NCI-H524 (cell line): ENCODE measurements around the gene GSE1.

Experiments used
- DNase-seq, 2 experiments: peaks; one replicate each; lab custom pipeline; 2025; lab: John Stamatoyannopoulos, UW

Gene GSE1

DNA sequence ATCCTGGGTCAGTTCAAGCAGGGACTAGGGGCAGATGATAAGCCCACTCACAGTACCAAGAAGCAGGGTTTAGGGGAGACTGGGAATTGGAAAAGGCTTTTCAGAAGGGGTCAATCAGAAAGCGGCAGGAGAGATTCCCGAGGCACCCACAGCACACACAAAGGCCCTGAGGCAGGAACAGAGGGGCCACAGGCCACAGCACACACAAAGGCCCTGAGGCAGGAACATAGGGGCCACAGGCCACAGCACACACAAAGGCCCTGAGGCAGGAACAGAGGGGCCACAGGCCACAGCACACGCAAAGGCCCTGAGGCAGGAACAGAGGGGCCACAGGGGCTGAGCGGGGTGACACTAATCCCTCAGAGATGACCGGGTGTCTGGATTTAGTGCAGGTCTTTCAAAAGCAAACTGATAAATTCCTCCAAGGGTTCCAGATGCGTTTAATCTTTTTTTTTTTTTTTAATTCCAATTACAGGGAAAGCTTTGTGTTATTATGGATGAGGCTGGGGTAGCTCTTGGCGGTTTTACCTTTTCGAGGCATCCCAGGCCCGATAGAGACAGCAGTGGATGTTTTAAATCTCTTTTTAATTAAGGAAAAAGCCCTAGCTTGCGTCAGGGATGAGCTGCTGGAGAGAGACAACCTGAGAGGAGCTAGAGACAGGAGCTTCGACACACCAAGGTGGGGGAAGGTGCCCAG, 106.6 kb downstream of the GSE1 start:
- DNase-seq, result no peak

DNA sequence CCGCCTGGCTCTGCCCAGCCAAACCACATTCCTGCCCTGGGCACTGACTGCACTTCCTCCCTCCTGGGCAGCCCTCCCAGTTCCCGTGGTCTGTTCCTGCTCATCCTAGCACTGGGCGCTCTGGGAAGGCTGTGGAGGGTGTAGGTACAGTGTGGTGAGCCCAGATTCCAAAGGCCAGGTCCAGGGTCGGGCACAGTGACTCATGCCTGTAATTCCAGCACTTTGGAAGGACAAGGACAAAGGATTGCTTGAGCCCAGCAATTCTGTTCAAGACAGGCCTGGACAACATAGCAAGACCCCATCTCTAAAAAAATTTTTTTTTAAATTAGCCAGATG, 107.1 kb downstream of the GSE1 start:
- no peak for DNase-seq

DNA sequence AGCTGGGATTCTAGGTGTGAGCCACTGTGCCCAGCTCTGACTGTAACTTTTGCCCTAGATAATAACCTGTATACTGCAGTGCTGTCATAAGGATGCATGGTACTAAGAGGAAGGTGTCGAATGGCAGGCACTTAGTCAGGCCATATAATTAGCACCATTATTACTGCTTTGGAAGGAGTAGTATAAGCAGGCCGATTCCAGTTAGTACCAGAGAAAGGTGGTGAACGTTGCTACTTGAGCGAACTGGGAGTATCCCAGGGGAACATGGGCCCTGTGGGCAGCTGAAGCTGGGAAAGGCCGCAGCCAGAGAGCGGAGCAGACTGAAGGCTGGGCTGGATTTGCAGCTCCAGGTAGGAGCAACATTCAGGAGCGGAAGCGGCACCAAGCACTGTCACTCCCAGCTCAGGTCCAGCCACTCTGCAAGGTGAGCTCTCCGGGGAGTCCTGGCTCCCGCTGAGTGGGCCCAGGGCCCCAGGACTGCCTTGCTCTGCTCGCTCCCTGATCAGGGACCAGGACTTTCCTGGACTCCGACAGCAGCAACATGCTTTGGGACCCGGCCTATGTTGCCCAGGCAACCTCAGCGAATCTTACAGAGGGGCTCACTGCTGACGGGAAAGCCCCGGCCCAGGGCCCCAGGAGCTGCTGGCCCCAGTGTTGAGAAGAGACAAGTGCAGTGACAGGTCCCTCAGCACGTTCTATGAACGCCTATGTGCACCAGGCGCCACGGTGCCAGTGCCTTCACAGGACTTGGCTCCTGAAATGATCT, 109.2 kb downstream of the GSE1 start:
- peak in 1 of 2 experiments; percentile 28 for DNase-seq

GRCh38 chr16:85724126-85724879, 111.2 kb downstream of the GSE1 start:
- no peak for DNase-seq

DNA sequence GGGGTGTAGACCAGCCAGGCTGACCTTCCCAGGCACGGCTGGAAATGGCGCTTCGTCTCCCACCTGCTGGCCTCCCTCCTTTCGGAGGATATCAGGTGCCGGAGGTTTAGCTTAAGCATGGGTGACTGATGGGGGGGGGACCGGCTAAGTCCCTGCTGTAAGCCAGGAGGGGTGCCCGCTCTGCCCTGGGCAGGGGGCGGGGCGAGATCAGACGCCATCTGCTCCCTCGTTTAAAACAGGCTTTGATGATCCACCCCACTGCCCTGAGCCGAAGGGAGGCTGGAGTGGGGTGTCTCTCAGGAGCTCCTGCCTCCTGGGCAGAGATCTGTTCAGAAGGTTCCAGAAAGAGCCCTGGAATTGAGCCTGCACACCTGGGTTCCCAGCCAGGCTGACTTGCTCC, 111.8 kb downstream of the GSE1 start:
- peak; percentile 94 to 98 for DNase-seq
